ENCODE measurements around the gene ACTL6B.

DNA sequence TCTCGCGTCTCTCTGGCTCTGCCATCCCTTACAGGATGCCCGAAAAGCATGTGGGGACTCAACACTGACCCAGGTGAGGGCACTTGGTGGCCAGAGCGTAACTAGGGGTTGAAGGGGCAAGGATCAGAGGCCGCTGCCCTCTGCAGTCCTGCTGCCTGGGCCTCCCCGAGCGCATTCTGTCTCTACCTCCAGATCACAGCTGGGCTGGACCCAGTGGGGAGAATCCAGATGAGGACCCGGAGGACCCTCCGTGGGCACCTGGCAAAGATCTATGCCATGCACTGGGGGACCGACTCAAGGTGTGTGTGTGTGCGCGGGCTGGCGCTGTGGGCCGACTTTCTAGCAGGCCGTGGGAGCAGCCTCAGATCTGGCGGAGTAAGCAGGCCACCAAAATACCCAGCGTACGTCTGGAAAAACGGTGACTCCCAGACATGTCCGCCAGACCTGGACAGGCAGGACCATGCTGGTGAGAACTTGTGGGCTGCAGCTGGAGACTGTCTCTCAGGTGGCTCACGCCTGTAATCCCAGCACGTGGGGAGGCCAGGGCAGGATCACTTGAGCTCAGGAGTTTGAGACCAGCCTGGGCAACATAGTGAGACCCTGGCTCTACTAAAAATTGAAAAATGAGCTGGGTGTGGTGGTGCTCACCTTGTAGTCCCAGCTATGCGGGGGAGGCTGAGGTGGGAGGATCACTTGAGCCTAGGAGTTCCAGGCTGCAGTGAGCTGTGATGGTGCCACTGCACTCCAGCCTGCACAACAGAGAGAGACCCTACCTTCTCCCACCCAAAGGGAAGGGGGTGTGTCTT, 20.5 kb upstream of the ACTL6B start:
- TF ChIP-seq POLR2A (IDR thresholded peaks at IDR 0.05; ENCODE audit: extremely low read depth, insufficient read length) = no peak
- TF ChIP-seq, protein P1, sequence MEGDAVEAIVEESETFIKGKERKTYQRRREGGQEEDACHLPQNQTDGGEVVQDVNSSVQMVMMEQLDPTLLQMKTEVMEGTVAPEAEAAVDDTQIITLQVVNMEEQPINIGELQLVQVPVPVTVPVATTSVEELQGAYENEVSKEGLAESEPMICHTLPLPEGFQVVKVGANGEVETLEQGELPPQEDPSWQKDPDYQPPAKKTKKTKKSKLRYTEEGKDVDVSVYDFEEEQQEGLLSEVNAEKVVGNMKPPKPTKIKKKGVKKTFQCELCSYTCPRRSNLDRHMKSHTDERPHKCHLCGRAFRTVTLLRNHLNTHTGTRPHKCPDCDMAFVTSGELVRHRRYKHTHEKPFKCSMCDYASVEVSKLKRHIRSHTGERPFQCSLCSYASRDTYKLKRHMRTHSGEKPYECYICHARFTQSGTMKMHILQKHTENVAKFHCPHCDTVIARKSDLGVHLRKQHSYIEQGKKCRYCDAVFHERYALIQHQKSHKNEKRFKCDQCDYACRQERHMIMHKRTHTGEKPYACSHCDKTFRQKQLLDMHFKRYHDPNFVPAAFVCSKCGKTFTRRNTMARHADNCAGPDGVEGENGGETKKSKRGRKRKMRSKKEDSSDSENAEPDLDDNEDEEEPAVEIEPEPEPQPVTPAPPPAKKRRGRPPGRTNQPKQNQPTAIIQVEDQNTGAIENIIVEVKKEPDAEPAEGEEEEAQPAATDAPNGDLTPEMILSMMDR (IDR thresholded peaks at IDR 0.05; ENCODE audit: low read depth, low read length) = no peak
- TF ChIP-seq MAX (IDR thresholded peaks at IDR 0.05; ENCODE audit: low read depth, low read length) = no peak
- no peak for TF ChIP-seq MYC (IDR thresholded peaks at IDR 0.05; ENCODE audit: low read depth, low read length)
